GM21423 (cell line): Measurements from ENCODE around the gene IRX4.

ENCODE experiments used
- ATAC-seq: cut with Tn5 transposase; IDR thresholded peaks from one replicate; pipeline ENCODE4 v1.9.1; 2021; ENCODE audit warnings: mild to moderate bottlenecking, moderate library complexity; ENCODE audit not compliant: unreplicated experiment

The IRX4 gene

GRCh38 chr5:1892685-1893445 is 10.1 kb upstream of the IRX4 start:
- no peak for ATAC-seq

- ATAC-seq = no peak
Measured at GRCh38 chr5:1892211-1892610, 9.5 kb upstream of the IRX4 start.

GRCh38 chr5:1891391-1891790 is 8.7 kb upstream of the IRX4 start:
- no peak for ATAC-seq

GRCh38 chr5:1890296-1890695 is 7.6 kb upstream of the IRX4 start:
- no peak for ATAC-seq

GRCh38 chr5:1889321-1890065 is 6.8 kb upstream of the IRX4 start:
- ATAC-seq = no peak

DNA sequence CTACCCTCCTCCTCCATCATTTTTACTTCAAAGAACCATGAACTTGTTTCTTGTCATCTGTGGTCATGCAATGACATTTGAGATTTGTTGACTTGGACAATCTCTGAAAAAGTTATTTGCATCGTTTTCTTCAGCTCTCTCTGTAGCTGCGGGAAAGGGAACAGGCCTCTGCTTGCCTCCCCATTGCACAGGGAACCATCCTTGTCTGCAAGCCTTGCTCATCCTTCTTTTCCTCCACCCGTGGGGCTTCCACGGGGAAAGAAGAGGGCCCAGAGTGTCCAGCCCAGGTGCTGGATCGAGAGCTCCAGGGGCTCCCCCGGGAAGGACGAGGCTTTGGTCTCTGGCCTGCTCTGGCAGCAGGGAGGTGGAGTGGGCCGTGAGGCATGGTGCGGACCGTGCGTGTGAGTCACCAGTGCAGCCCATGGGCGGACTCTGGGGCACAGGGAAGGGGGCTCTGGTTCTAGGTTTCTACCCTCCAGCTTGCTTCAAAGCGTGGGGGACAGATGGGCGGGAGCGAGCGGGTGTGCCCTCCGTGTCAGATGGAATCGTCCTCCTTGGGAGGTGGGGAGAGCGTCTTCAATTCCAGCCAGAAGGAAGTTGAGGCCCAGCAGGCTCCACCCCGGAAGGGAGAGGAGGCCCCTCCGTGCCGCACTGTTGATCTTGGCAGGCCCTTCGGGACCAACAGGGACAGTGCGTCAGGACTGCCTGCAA is 6.0 kb upstream of the IRX4 start:
- ATAC-seq = no peak

DNA sequence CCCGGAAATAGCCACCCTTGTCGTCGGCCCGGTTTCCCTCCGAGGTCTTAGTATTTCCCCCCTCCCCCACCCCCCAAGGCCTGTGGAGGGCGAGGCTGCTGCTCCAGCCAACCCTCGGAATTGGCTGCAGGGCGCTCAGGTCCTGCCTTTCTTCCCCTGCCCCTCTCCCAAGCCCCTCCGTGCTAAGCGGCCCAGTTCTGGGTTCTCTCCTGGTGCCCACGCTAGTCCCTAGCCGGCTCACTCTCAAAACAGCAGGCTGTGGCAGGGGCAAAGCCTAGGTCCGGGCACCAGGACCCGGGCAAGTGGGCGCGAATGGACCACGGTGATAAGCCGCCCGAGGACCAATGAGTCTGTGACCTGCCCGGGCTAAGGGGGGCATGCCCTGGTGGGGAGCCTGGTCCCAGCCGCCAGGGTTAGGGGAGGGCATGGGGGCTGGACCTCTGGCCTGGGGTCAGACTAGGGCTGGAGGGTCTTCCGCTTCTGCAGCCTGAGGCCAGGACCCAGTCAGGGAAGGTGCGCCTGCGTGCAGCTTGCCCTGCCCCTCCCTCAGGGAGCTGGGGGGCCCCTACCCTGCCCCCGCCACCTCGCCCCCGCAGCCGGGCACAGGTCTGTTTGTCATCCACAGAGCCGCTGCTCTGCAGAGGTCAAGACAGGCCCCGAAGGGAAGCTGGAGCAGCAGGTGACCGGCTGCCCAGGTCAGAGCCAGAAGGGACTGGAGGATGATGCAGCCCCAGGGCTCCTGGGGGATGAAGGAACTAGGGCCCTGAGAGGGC is 5.0 kb upstream of the IRX4 start:
- no peak for ATAC-seq

GRCh38 chr5:1886846-1887587 is 4.3 kb upstream of the IRX4 start:
- ATAC-seq = no peak

DNA sequence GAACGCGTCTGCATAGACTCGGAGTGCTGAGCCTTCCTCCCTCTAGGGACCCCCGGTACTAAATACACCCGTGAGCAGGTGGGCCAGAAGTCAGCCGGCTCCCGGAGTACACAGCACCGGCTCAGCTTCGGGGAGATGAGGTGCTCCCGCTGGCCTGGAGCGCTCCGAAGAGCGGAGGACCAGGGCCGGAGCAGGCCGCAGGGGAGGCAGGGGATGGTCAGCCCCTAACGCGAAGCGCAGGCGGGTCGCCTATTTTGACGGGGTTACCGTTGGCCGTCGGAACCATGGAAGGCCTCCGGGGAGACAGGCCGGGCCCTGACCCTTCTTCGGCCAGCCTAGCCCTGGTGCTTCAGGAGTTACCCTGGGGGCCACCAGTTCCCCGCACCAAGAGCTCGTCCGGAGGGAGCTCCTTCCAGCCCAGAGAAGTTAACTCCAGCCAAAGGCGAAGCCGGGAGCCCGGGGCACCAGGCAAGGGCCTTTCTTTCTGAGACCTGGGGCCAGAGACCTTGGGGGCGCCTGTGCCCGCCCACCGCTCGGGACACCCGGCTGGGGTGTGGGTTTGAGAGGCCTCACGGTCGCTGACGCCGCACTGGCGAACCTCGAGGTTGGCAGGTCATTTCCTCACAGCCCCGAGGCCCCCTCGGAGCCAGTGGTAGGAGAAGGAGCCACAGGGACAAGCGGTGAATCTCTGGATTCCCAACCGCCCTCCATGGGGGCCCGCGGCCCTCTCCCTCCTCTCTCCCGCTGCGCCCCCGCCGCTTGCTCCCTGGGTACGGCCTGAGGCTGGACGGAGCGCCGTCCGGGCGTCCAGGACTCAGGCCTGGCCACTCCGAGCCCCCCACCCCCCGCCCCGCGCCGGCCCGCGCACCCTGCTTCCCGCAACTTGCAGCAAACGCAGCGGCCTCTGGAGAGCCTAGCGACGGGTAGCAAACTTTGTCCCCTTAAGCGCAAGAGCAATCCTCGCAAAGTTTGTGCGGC is 3.4 kb upstream of the IRX4 start:
- ATAC-seq = no peak

- no peak for ATAC-seq
Measured at GRCh38 chr5:1885404-1885755, 2.7 kb upstream of the IRX4 start.

DNA sequence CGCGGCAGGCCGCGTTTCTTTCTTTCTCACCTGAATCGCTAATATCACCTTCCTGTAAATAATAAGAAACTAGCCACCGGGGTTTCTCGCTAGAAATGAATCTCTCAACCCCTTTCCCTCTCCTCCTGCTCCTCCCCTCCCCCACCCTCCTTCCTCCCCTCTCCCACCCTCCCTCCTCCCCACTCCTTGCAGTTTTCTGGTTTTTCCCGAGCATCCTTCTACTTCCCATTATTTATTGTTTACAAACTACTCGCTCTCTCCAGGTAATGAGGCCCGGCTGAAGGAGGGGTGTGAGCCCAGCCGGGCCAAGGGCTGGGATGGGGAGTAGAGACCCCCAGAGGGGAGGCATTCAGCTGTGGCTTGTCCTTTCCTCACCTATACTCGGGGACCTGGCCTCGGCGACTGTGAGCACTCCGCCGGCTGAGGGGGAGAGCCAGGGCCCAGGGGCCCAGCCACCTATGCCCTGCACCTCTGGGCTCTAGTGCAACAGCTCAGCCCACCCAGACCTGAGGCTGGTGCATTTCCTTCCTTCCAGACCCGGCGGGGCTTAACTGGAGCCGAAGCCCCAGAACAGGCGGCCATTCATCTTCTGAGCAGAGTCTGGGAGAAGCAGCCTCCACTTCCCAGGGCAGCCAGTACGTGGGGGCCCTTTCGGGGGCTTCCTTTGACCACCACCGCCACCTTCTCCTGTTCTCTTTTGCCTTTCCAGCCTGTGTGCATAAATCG is 2.1 kb upstream of the IRX4 start:
- no peak for ATAC-seq

- ATAC-seq = no peak
Measured at GRCh38 chr5:1883925-1884677, 1.4 kb upstream of the IRX4 start.

DNA sequence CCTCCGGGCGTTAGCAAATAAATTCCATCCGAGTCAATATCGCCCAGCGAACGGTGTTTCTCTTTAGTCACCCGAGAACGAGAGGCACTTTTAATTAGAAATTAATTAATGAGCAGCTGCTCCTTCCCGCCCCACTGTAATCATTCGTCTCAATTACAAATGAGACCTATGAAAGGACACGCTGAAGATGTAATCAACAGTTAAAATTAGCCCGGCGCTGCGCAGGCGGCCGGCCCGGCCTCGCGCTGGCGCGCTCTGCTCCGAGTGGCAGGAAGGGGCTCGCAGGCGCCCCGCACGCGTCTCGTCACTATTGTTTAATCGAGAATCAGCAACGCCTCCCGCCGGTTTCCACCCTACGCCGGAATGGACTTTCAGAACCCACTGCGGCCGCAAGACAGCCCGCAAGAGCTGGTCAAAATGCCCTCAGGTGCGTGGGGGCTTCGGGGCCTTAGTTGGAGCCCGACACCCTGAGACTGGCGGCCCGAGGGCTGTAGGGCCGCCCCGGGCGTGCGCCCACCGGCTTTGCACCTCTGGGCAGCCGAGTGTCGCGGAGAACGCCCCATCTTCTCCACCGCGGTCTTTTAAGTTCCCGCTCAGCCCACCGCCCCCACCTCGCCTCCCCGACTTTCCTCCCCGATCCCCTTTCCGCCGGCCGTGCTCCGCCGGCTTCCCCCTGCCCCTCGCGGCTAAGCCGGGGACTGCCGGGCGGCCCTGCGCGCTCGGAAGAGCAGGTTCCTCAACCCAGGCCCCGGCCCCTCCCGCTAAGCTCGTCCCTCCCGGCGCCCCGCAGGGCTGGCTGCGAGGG is 597 bp upstream of the IRX4 start:
- ATAC-seq = no peak

DNA sequence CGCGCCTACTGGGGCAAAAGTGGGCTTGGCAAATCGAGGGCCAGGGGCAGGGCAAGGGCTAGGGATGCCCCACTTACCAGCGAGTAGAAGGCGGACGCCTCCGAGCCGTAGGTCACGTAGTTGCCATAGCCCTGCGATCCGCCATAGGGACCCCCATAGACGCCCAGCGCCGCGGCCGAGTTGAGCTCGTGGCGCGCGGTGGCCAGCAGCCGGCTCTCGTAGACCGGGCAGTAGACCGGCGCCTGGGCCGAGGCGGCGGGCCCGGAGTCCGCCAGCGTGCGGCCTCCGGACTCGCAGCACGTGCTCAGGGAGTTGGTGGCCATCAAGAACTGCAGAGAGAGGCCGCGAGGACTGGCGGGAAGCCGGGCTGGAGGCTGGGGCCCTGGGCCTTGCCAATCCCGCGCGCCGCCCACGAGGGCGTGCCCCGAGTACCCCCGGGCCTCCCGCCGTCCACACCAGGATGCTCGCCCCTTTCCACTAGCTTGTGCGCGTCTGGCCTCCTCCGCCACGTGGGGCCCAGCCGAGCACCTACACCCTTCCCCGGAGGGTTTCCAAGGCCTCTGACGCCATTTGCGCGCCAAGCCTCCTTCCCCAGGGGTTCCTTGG is 891 bp downstream of the IRX4 start:
- ATAC-seq = no peak

DNA sequence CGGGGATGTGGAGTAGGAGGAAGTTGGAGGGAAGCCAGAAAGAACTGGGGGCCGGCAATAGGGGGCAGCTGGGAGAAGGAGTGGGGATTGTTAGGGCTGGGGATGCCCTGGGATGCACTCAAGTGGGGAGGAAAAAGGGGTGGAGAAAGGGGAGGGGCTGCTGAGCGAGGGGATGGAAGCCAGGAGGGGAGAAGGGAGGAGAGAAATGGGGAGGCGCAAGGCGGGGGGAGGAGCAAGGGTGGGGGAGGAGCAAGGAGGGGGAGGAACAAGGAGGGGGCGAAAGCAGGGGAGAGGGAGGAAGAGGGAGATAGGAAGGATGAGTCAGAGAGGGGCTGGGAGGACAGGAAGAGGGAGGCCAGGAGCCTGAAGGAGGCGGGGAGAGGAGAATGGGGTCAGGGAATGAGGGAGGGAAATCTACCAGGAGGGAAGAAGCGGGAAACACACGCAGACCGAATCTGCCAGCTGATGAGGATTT is 1.6 kb downstream of the IRX4 start:
- ATAC-seq = no peak

GRCh38 chr5:1880377-1881025 is 2.2 kb downstream of the IRX4 start:
- no peak for ATAC-seq
